ENCODE data around the gene EPHB3.

The EPHB3 gene

GRCh38 chr3:184563561-184563925, 2.0 kb downstream of the EPHB3 start:
- DNase-seq (ENCODE audit: extremely low read depth in 1 of 2, low read depth in 1 of 2) = no peak

- DNase-seq (ENCODE audit: extremely low read depth in 1 of 2, low read depth in 1 of 2) = no peak
Measured at GRCh38 chr3:184563941-184564684, 2.5 kb downstream of the EPHB3 start.

GRCh38 chr3:184564685-184565385, 3.2 kb downstream of the EPHB3 start:
- no peak for DNase-seq (ENCODE audit: extremely low read depth in 1 of 2, low read depth in 1 of 2)

GRCh38 chr3:184565421-184566211, 4.0 kb downstream of the EPHB3 start:
- no peak for DNase-seq (ENCODE audit: extremely low read depth in 1 of 2, low read depth in 1 of 2)

GRCh38 chr3:184566441-184567414, 5.1 kb downstream of the EPHB3 start:
- no peak for DNase-seq (ENCODE audit: extremely low read depth in 1 of 2, low read depth in 1 of 2)

- no peak for DNase-seq (ENCODE audit: extremely low read depth in 1 of 2, low read depth in 1 of 2)
Measured at GRCh38 chr3:184567946-184568559, 6.5 kb downstream of the EPHB3 start.

GRCh38 chr3:184568560-184568923, 7.0 kb downstream of the EPHB3 start:
- DNase-seq (ENCODE audit: extremely low read depth in 1 of 2, low read depth in 1 of 2) = no peak

- no peak for DNase-seq (ENCODE audit: extremely low read depth in 1 of 2, low read depth in 1 of 2)
Measured at GRCh38 chr3:184568924-184569829, 7.6 kb downstream of the EPHB3 start.

GRCh38 chr3:184570035-184570434, 8.4 kb downstream of the EPHB3 start:
- DNase-seq (ENCODE audit: extremely low read depth in 1 of 2, low read depth in 1 of 2) = no peak

GRCh38 chr3:184570489-184570888, 8.9 kb downstream of the EPHB3 start:
- DNase-seq (ENCODE audit: extremely low read depth in 1 of 2, low read depth in 1 of 2) = no peak

GRCh38 chr3:184571750-184572377, 10.3 kb downstream of the EPHB3 start:
- DNase-seq (ENCODE audit: extremely low read depth in 1 of 2, low read depth in 1 of 2) = no peak

- no peak for DNase-seq (ENCODE audit: extremely low read depth in 1 of 2, low read depth in 1 of 2)
Measured at GRCh38 chr3:184572633-184573270, 11.2 kb downstream of the EPHB3 start.

GRCh38 chr3:184574515-184575417, 13.2 kb downstream of the EPHB3 start:
- no peak for DNase-seq (ENCODE audit: extremely low read depth in 1 of 2, low read depth in 1 of 2)

- no peak for DNase-seq (ENCODE audit: extremely low read depth in 1 of 2, low read depth in 1 of 2)
Measured at GRCh38 chr3:184575701-184576100, 14.1 kb downstream of the EPHB3 start.

- no peak for DNase-seq (ENCODE audit: extremely low read depth in 1 of 2, low read depth in 1 of 2)
Measured at GRCh38 chr3:184576457-184577240, 15.1 kb downstream of the EPHB3 start.

GRCh38 chr3:184577546-184577945, 16.0 kb downstream of the EPHB3 start:
- DNase-seq (ENCODE audit: extremely low read depth in 1 of 2, low read depth in 1 of 2) = no peak

All from activated CD8-positive, alpha-beta memory T cell treated with anti-CD3 and anti-CD28 coated beads for 1 hour (primary cell).